DMS153 treated with DMSO at 0.1 percent for 48 hours (cell line): ENCODE data around the gene REXO4.
"Not testable (repeated sequence)": the region's sequence is repeated elsewhere in the genome, so short reads cannot be mapped to it uniquely, and the experiment has no call there.

Experiments used
- DNase-seq: peaks from one replicate; lab custom pipeline; 2025; ENCODE audit not compliant: unreplicated experiment; lab: John Stamatoyannopoulos, UW

REXO4 gene

GRCh38 chr9:133451865-133452264, 34.1 kb upstream of the REXO4 start:
- DNase-seq: not testable (repeated sequence)

- no peak for DNase-seq
Observed at GRCh38 chr9:133449760-133450159, 31.9 kb upstream of the REXO4 start.

DNA sequence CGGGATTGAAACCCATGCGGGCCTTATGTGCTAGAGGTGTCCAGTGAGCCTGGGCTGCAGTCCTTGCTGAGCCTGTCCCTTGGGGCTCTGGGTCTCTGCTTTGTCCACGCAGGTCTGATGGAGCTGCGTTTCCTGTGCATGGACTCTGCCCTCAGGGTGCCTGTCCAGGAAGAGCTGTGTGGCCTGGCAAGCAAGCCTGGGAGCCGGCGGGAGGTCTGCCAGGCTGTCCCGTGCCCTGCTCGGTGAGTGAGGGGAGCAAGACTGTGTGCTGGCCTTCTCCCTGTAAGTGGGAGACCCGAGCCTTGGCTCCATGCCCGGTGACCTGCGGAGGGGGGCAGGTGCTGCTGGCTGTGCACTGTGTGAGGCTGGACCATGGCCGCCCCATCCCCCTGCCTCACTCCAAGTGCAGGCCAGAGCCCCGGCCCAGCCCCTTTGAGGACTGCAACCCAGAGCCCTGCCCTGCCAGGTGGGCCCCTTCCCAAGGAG, 30.7 kb upstream of the REXO4 start:
- no peak for DNase-seq

DNA sequence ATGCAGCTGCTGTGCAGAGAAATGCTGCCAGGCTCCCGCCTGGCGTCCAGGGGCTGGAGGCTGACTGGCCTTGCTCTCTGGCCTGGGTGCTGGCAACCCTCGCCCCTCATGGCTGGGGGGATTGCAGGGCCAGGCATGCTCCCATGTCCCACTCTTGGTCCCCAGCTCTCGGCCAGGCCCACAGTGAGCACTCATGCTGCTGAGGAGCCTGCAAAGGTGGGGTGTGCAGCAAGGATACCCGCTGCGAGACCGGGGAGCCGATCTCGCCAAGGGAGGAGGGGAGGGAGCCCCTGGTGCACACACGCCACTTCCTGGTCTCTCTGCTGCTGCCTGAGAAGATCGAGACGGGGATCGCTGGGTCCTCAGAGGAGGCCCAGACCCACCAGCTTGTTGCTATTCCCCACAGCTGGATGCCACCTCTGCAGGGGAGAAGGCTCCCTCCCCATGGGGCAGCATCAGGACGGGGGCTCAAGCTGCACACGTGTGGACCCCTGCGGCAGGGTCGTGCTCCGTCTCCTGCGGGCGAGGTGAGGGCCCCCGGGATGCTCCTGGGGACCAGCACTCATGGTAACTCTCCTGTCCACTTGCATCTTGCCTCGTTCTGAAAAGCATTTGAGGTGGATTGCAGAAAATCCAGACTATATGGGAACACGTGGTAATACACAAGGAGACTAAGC, 27.6 kb upstream of the REXO4 start:
- DNase-seq: no peak

DNA sequence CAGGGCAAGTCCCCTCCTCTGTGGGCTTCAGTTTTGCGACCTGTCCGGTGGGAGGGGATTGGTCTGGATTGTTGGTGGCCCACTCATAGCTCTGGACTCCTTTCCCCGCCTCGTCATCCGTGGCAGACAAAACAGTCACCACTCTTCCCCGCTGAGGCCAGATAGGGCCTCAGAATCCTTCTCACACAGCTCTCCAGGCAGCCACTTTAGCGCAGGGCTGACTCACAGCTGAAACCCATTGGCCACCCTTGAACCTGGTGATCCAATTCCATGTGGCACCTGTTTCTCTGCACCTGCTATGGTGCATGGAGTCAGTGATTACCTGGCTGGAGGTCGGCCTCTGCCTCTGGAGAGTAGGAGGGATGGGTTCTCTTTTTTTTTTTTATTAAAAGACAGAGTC, 26.2 kb upstream of the REXO4 start:
- no peak for DNase-seq

- no peak for DNase-seq
Observed at GRCh38 chr9:133443248-133443647, 25.4 kb upstream of the REXO4 start.

DNA sequence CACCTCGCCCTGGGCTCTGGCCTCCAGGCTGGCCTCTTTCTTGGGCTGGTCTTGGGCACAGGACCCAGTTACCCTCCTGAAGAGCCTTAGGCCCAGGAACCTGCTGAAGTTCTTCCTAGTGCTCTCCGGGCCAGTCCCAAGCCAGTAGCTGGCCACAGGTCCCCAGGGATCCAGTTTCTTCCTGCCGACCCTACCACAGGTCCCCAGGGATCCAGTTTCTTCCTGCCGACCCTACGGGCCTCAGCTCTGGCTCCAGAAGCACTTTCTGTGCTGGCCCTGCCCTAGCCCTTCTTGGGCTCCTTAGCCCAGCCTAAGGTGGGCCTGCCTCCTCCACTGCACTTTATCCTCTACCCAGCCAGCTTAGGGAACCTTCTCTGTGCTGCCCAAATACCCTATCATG, 23.8 kb upstream of the REXO4 start:
- no peak for DNase-seq

DNA sequence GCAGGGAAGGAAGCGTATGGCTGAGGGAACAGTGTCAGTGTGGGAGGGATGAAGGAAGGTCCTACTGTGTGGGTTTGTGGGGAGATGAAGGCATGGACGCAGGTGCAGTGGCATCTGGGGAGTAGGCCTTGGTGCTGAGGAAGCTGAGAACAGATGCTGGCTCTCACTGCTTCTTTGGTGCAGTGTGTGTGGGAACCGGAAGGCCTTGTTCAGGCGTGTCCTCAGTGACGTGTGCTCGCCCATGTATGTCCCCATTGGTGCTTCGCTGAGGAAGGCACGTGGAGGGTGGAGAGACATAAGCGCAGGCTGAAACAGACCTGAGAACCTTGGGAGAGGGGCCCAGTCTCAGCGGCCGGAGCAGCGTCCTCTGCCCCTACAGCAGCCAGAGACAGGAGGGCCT, 23.1 kb upstream of the REXO4 start:
- DNase-seq: no peak

DNA sequence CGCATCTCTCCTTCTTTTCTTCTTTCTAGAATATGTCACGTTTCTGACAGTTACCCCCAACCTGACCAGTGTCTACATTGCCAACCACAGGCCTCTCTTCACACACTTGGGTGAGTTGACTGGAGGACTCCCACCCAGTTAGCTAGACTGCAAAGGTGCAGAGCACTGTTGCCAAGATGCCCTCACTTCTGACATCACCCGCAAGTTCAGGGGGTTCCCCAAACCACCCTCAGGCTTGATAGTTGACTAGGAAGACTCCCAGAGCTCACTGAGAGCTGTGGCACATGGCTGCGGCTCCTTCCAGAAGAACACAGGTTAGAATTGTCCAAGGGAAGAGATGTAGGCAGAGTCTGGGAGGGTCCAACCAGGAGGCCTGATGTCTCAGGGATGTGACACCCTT, 21.5 kb upstream of the REXO4 start:
- no peak for DNase-seq

DNA sequence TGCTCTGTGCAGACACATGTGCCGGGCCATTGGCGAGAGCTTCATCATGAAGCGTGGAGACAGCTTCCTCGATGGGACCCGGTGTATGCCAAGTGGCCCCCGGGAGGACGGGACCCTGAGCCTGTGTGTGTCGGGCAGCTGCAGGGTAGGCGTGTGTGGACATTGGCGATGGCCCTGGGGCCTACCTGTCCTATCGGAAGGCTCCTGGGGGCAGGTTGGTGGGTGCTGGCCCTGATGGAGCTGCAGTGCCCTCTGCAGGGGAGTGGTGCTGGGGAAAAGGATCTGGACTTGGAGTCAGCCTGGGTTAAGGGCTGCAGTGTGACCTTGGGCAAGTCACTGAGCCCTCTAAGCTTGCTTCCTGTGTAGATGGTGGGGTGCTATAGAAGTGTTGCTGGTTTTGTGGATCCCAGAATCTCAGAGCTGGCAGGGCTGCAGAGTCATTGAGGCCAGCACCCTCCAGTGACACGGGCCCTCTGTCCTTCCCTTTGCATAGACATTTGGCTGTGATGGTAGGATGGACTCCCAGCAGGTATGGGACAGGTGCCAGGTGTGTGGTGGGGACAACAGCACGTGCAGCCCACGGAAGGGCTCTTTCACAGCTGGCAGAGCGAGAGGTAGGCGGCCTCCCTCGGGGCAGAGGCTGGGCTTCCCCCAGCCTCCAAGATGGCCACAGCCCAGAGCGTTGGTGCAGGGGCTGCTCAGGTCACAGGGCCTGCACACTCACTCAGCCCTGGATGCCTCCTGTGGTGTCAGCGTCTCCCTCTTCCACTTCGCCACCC, 20.1 kb upstream of the REXO4 start:
- no peak for DNase-seq

DNA sequence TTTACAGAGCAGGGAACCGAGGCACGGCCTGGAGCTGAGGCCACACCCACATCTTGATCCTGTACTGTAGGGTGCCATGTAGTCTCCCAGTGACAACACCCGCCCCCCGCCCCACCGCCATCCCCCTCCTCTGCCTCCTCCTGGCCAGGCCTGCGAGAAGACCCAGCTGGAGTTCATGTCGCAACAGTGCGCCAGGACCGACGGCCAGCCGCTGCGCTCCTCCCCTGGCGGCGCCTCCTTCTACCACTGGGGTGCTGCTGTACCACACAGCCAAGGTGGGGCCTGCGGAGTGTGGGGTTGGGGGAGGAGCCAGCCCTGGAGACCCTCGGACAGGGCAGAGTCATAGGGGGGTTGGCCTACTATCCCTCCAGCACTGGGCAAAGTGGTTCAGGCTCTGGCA, 18.9 kb upstream of the REXO4 start:
- DNase-seq: no peak

GRCh38 chr9:133433351-133433843, 15.6 kb upstream of the REXO4 start:
- no peak for DNase-seq

GRCh38 chr9:133430244-133430643, 12.4 kb upstream of the REXO4 start:
- DNase-seq: no peak

- DNase-seq: no peak
Observed at GRCh38 chr9:133429641-133430161, 11.9 kb upstream of the REXO4 start.

GRCh38 chr9:133429214-133429613, 11.4 kb upstream of the REXO4 start:
- no peak for DNase-seq

DNA sequence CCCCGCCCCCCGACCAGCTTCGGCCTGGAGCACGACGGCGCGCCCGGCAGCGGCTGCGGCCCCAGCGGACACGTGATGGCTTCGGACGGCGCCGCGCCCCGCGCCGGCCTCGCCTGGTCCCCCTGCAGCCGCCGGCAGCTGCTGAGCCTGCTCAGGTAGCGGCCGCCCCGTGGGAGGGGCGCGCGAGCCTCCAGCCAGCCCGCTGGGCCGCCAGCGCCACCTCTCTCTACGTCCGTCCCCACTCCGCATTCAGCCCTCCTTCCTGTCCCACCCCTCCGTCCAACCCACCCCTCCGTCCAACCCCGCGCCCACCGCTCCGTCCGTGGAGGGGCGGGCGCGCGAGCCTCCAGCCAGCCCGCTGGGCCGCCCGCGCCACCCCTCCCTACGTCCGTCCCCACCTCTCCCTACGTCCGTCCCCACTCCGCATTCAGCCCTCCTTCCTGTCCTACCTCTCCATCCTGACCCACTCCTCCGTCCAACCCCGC, 10.8 kb upstream of the REXO4 start:
- DNase-seq: no peak

GRCh38 chr9:133427658-133428348, 10.0 kb upstream of the REXO4 start:
- DNase-seq: no peak

DNA sequence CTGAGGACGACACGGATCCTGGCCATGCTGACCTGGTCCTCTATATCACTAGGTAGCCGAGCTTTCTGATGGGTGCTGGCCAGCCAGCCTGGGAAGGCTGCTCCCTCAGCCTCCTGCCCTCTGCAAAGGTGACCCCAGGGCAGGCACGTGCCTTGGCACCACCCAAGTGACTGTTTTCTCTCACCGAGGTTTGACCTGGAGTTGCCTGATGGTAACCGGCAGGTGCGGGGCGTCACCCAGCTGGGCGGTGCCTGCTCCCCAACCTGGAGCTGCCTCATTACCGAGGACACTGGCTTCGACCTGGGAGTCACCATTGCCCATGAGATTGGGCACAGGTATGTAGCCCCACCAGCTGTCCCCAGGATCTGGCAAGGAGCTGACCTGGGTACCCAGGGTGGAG, 8.2 kb upstream of the REXO4 start:
- no peak for DNase-seq

DNA sequence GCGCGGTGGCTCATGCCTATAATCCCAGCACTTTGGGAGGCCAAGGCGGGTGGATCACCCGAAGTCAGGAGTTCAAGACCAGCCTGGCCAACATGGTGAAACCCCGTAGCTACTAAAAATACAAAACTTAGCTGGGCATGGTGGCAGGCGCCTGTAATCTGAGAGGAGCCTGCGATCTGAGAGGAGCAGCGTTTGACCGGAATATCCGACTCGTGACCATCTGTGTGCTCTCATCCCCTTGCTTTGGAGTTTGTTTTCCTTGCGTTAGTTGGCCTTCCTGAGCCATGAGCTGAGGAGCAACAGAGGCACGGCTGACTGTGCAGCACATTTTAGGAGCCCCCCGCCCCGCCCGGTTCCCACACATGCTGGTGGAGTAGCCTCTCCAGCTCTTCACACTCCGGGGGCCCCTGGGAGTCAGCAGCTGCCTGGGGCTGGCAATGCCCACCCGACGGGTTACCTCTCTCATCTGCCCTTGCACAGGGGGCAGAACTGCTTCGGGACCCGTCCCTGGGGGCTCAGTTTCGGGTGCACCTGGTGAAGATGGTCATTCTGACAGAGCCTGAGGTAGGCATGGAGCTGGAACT, 7.3 kb upstream of the REXO4 start:
- DNase-seq: no peak

DNA sequence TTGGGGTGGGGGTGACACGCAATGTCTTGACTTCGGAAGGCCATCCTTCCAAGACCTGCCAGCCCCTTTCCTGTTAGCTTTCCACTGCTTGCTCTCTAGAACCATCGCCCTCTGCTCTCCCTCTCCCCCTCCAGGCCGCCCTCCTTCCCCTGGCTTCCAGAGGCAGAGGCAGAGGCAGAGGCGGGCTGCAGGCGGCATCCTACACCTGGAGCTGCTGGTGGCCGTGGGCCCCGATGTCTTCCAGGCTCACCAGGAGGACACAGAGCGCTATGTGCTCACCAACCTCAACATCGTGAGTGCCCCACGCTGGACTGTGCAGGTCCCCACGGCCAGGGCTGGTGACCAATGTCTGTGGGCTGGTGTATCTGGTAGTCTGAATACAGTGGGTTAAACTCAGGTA, 6.4 kb upstream of the REXO4 start:
- no peak for DNase-seq

DNA sequence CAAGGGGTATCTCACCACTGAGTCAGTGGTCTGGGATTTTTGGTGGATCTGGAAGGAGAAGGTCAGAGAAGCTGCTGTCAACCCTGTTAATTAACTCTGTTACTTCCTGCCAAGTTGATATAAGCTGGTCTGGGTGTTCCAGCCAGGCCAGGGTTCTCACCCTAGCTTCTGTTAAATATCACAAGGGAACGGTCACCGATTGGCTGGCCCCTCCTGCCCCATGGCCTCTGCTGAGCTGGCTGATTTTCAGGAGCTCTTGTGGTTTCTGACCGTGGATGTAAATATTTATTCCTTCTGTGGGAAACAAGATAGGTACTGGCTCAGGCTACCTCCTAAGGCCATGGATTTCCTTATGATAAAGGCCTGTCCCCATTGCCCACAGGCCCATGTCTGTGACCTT, 5.4 kb upstream of the REXO4 start:
- DNase-seq: no peak
